Lower lobe of right lung (tissue), 2 donors: Measurements from ENCODE around the gene GPR176. TPM values are rescaled to one million over a fixed set of nuclear protein-coding genes. Genes with fewer than 3 reads are reported as not detected.
A peak's percentile ranks its signal among the peaks of the same experiment; 100 is the strongest.

ENCODE experiments used
- ATAC-seq, 2 donors: fragments of 200-7000 bp; cut with Tn5 transposase; one replicate each; pipeline ENCODE4 v1.9.1; 2020 to 2022; ENCODE audit warnings: mild to moderate bottlenecking in 2 of 2, moderate library complexity in 2 of 2
- DNase-seq: peaks from one replicate; pipeline ENCODE4 v3.0.0-alpha.2; 2020
- H3K27ac ChIP-seq: fragments of 200-600 bp; one replicate; pipeline ENCODE4 v1.8.0; 2022
- H3K27me3 ChIP-seq: fragments of 200-600 bp; one replicate; pipeline ENCODE4 v1.8.0; 2022; ENCODE audit warnings: low read depth
- H3K36me3 ChIP-seq: fragments of 200-600 bp; one replicate; pipeline ENCODE4 v1.8.0; 2022; ENCODE audit warnings: mild to moderate bottlenecking
- H3K4me1 ChIP-seq: fragments of 200-600 bp; one replicate; pipeline ENCODE4 v1.8.0; 2022
- H3K4me3 ChIP-seq: fragments of 200-600 bp; one replicate; pipeline ENCODE4 v1.8.0; 2022; ENCODE audit warnings: mild to moderate bottlenecking
- H3K9me3 ChIP-seq: fragments of 200-600 bp; one replicate; pipeline ENCODE4 v1.8.0; 2022
- CTCF ChIP-seq: fragments of 200-600 bp; IDR thresholded peaks from one replicate; pipeline ENCODE4 v1.8.0; 2022; ENCODE audit warnings: antibody characterized with exemption, mild to moderate bottlenecking
- intact Hi-C: fragments of 100-400 bp; cut with DNase I; formaldehyde crosslinking; loops from one replicate; pipeline ENCODE4 v1.11.0; 2022
- total RNA-seq: library from RNA; stranded (reverse); fragmentation: NEBNext Ultra II Directional; extraction: Animal tissue kit (Norgen Biotek cat#: 25700); gene quantifications from one replicate; pipeline ENCODE4 v1.2.1, GENCODE V29; 2021
- donor health status: DM: no; HTN: yes; CAD: no; lungs with severe emphysema.

Gene GPR176
- total RNA-seq, 1 donor from 2014 or later: 2.4 TPM

GRCh38 chr15:39942101-39942752 lies 22.2 kb upstream of the GPR176 start:
- no peak overlapping the region for H3K27ac ChIP-seq
- no peak for TF ChIP-seq CTCF
- intact Hi-C loops: no loop called here
- no peaks in the 10 kb centered on the region for H3K27me3 ChIP-seq
- ATAC-seq (no peak), DNase-seq (no peak)
- no peaks in the 10 kb centered on the region for H3K9me3 ChIP-seq
- peaks cover 70% of the 10 kb centered on the region for H3K36me3 ChIP-seq
- H3K4me1 ChIP-seq: peaks cover 6% of the 10 kb centered on the region
- H3K4me3 ChIP-seq: no peak overlapping the region

GRCh38 chr15:39939487-39940452 lies 19.7 kb upstream of the GPR176 start:
- intact Hi-C loops: no loop called here
- ATAC-seq: peak in 1 of 2 donors; percentile 43
- no peak overlapping the region for H3K4me3 ChIP-seq
- peaks cover 45% of the 10 kb centered on the region for H3K36me3 ChIP-seq
- H3K27ac ChIP-seq: peak overlapping the region; percentile 34
- no peak for TF ChIP-seq CTCF
- no peaks in the 10 kb centered on the region for H3K27me3 ChIP-seq
- H3K9me3 ChIP-seq: no peaks in the 10 kb centered on the region
- DNase-seq: no peak
- H3K4me1 ChIP-seq: peaks cover 29% of the 10 kb centered on the region

- no peak for TF ChIP-seq CTCF
- Histone ChIP-seq H3K27ac (no peak overlapping the region), H3K36me3 (peaks cover 25% of the 10 kb centered on the region), H3K27me3 (no peaks in the 10 kb centered on the region), H3K4me3 (no peak overlapping the region), H3K9me3 (no peaks in the 10 kb centered on the region), H3K4me1 (peaks cover 34% of the 10 kb centered on the region)
- intact Hi-C loops: no loop called here
- ATAC-seq (no peak), DNase-seq (no peak)
These were observed 17.6 kb upstream of the GPR176 start for GRCh38 chr15:39937696-39938095.

GRCh38 chr15:39936681-39937080 lies 16.6 kb upstream of the GPR176 start:
- H3K4me1 ChIP-seq: peaks cover 34% of the 10 kb centered on the region
- no peak for ATAC-seq
- intact Hi-C loops: no loop called here
- no peak for DNase-seq
- H3K4me3 ChIP-seq: no peak overlapping the region
- H3K36me3 ChIP-seq: peaks cover 20% of the 10 kb centered on the region
- H3K27me3 ChIP-seq: no peaks in the 10 kb centered on the region
- no peak for TF ChIP-seq CTCF
- H3K9me3 ChIP-seq: no peaks in the 10 kb centered on the region
- no peak overlapping the region for H3K27ac ChIP-seq

GRCh38 chr15:39936187-39936586 lies 16.1 kb upstream of the GPR176 start:
- DNase-seq: no peak
- TF ChIP-seq CTCF: no peak
- Histone ChIP-seq H3K27ac (no peak overlapping the region), H3K36me3 (peaks cover 16% of the 10 kb centered on the region), H3K27me3 (no peaks in the 10 kb centered on the region), H3K4me1 (peaks cover 34% of the 10 kb centered on the region), H3K9me3 (no peaks in the 10 kb centered on the region), H3K4me3 (no peak overlapping the region)
- ATAC-seq: no peak
- intact Hi-C loops: no loop called here
